ENCODE results near the gene RNF183. TPM values are rescaled to one million over a fixed set of nuclear protein-coding genes. Genes with fewer than 3 reads are reported as not detected.

RNF183 gene
- total RNA-seq, 6 experiments from 2014 or later: 0.27 TPM; not detected in 5

GRCh38 chr9:113350107-113350661 lies 47.0 kb upstream of the RNF183 start:
- intact Hi-C loops (cut with DNase I): no loop called here
- no peak for TF ChIP-seq POLR2A (IDR thresholded peaks at IDR 0.05)
- TF ChIP-seq, protein P1, sequence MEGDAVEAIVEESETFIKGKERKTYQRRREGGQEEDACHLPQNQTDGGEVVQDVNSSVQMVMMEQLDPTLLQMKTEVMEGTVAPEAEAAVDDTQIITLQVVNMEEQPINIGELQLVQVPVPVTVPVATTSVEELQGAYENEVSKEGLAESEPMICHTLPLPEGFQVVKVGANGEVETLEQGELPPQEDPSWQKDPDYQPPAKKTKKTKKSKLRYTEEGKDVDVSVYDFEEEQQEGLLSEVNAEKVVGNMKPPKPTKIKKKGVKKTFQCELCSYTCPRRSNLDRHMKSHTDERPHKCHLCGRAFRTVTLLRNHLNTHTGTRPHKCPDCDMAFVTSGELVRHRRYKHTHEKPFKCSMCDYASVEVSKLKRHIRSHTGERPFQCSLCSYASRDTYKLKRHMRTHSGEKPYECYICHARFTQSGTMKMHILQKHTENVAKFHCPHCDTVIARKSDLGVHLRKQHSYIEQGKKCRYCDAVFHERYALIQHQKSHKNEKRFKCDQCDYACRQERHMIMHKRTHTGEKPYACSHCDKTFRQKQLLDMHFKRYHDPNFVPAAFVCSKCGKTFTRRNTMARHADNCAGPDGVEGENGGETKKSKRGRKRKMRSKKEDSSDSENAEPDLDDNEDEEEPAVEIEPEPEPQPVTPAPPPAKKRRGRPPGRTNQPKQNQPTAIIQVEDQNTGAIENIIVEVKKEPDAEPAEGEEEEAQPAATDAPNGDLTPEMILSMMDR (IDR thresholded peaks at IDR 0.05): no peak
- Histone ChIP-seq H3K27me3 (no peaks in the 10 kb centered on the region), H3K36me3 (no peaks in the 10 kb centered on the region), H3K27ac (no peak overlapping the region), H3K9me3 (no peaks in the 10 kb centered on the region), H3K4me3 (peak overlapping the region in 2 of 3 donors; percentile 48 to 60), H3K4me1 (peaks cover 0 to 5% (median 0%) of the 10 kb centered on the region in 4 donors)
- no peak for DNase-seq
- peak in 1 of 4 donors; percentile 13 for ATAC-seq
- WGBS (ENCODE audit: insufficient coverage, low coverage, low lambda C conversion rate, missing lambda C conversion rate): 25% methylated on average over 12 of the region's 14 CpGs

DNA sequence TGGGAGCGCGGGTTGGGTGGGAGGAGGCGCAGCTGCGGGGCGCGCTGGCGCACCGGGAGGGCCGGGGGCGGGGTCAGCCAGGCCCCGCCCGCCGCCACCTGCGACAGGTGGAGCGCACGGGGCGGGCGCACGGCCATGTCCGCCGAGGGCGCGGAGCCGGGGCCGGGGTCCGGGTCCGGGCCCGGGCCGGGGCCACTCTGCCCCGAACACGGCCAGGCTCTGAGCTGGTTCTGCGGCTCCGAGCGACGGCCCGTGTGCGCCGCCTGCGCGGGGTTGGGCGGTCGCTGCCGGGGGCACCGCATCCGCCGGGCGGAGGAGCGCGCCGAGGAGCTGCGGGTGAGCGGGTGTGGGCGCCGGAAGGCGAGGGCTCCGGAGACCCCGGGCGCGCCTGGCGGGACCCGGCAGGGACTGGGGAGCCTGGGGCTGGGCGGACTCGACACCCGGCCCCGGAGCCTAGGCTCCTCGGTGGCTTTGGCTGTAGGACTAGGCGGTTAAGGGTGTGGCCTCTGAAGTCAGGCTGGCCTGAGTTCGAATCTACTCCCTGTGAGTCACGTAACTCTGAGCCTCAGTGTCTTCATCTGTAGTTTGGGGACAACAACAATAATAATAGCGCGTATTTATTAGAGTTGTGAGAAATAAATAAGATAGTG lies 46.4 kb upstream of the RNF183 start, which contains the start of gene BSPRY:
TSS of gene BSPRY (plus strand) at position 97 of the 650 bp plus-strand sequence. CDS start at position 136, 39 bp downstream.
- Histone ChIP-seq H3K27me3 (no peaks in the 10 kb centered on the region), H3K36me3 (no peaks in the 10 kb centered on the region), H3K4me1 (peaks cover 0 to 5% (median 0%) of the 10 kb centered on the region in 4 donors), H3K4me3 (peak within 1 kb of the TSS; percentile 35 to 60 (median 48)), H3K9me3 (no peaks in the 10 kb centered on the region), H3K27ac (no peak within 1 kb of the TSS)
- intact Hi-C loops (cut with DNase I): no loop called here
- TF ChIP-seq, protein P1 (IDR thresholded peaks at IDR 0.05): no peak
- TF ChIP-seq POLR2A (IDR thresholded peaks at IDR 0.05): no peak
- peak; percentile 53 to 61 (median 56) for ATAC-seq
- DNase-seq: peak in 1 of 3 donors; percentile 27
- WGBS (ENCODE audit: insufficient coverage, low coverage, low lambda C conversion rate, missing lambda C conversion rate): 0% methylated on average over 12 of the region's 71 CpGs

- Histone ChIP-seq H3K4me3 (peak overlapping the region in 2 of 3 donors; percentile 48 to 60), H3K27ac (no peak overlapping the region), H3K9me3 (no peaks in the 10 kb centered on the region), H3K27me3 (no peaks in the 10 kb centered on the region), H3K4me1 (peaks cover 0 to 6% (median 1%) of the 10 kb centered on the region in 4 donors), H3K36me3 (no peaks in the 10 kb centered on the region)
- DNase-seq: no peak
- intact Hi-C loops (cut with DNase I): no loop called here
- WGBS (ENCODE audit: insufficient coverage, low coverage, low lambda C conversion rate, missing lambda C conversion rate): 19% methylated on average over 13 of the region's 13 CpGs
- ATAC-seq: no peak
- no peak for TF ChIP-seq POLR2A (IDR thresholded peaks at IDR 0.05)
- TF ChIP-seq, protein P1 (IDR thresholded peaks at IDR 0.05): no peak
Measured at GRCh38 chr9:113349066-113349444, 45.9 kb upstream of the RNF183 start.

- TF ChIP-seq, protein P1 (IDR thresholded peaks at IDR 0.05): no peak
- TF ChIP-seq POLR2A (IDR thresholded peaks at IDR 0.05): no peak
Measured at GRCh38 chr9:113348437-113348836, 45.3 kb upstream of the RNF183 start.

More at GRCh38 chr9:113348437-113348836, 45.3 kb upstream of the RNF183 start:
- Histone ChIP-seq H3K9me3 (no peaks in the 10 kb centered on the region), H3K4me3 (no peak overlapping the region), H3K36me3 (no peaks in the 10 kb centered on the region), H3K27ac (no peak overlapping the region), H3K27me3 (no peaks in the 10 kb centered on the region), H3K4me1 (peaks cover 0 to 9% (median 2%) of the 10 kb centered on the region in 4 donors)
- ATAC-seq (no peak), DNase-seq (no peak)
- 89% methylated on average over 3 of the region's 3 CpGs for WGBS (ENCODE audit: insufficient coverage, low coverage, low lambda C conversion rate, missing lambda C conversion rate)
- intact Hi-C loops (cut with DNase I): no loop called here
